AG20443 (cell line): ENCODE data around the gene NDUFS7.
"Not testable (repeated sequence)": the region's sequence is repeated elsewhere in the genome, so short reads cannot be mapped to it uniquely, and the experiment has no call there.

ENCODE experiments used
- DNase-seq: peaks from one replicate; pipeline ENCODE4 v3.0.0; 2012; ENCODE audit warnings: low spot score, mixed read lengths

NDUFS7 gene

DNA sequence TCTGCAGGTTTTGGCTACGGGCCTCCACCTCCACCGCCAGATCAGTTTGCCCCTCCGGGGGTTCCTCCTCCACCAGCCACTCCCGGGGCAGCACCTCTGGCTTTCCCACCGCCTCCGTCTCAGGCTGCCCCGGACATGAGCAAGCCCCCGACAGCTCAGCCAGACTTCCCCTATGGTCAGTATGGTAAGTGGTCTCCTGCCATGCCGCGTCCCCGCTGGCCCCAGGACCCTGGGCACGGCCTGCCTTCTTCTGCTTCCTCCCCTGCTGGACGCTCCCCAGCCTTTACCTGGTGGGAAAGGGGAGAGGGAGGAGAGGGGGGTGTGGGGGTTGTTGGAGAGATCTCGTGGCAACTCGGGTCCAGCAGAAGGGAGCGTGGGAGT lies 48.8 kb downstream of the NDUFS7 start:
- DNase-seq, result no peak

DNA sequence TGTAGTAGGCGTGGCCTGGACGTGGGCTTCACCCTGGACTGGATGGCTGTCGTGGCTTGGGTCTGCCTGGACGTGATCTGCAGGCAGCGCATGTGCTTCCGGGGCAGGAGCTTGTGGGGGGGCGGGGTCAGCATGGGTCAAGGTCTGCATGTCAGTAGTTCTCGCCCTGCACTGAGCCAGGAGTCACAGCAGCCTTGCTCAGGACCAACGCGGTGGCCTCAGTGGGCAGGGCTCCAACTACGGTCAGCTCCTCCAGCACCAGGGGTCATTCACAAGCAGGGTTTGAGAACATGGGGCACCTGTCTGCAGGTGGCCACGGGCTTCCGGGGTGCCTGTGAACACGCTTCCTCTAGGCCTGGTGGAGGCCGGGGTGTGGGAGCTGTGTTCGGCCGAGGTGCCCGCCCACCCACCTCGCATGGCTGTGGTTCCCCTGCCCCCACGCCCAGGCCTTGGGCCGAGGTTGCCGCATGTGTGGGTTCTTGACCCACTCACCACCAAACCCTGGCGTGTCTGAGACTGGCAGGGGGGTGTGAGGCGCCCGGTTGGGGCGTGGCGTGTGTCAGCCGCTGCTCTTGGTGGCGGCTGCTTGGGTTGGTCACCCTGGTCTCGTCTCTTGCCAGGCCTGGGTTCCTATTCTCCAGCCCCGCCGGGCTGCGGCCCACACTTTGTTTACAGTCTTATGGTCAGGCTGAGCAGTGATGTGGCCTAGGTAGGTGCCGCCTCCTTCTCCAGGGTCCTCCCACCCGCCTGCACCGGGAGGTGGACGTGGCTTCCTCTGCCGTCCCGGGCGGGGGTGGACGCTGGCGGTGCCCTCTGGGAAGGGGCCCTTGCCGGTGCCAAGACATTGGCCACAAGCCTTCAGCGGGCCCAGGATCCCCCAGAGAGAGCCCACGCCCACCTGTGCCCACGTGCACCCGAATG lies 49.7 kb downstream of the NDUFS7 start:
- DNase-seq, result no peak

GRCh38 chr19:1434040-1434366 lies 50.3 kb downstream of the NDUFS7 start:
- no peak for DNase-seq

- no peak for DNase-seq
These were observed 50.9 kb downstream of the NDUFS7 start for GRCh38 chr19:1434577-1435060.

GRCh38 chr19:1435378-1435989 lies 51.8 kb downstream of the NDUFS7 start:
- DNase-seq, result no peak

GRCh38 chr19:1437609-1438008 lies 53.9 kb downstream of the NDUFS7 start:
- DNase-seq, result no peak

DNA sequence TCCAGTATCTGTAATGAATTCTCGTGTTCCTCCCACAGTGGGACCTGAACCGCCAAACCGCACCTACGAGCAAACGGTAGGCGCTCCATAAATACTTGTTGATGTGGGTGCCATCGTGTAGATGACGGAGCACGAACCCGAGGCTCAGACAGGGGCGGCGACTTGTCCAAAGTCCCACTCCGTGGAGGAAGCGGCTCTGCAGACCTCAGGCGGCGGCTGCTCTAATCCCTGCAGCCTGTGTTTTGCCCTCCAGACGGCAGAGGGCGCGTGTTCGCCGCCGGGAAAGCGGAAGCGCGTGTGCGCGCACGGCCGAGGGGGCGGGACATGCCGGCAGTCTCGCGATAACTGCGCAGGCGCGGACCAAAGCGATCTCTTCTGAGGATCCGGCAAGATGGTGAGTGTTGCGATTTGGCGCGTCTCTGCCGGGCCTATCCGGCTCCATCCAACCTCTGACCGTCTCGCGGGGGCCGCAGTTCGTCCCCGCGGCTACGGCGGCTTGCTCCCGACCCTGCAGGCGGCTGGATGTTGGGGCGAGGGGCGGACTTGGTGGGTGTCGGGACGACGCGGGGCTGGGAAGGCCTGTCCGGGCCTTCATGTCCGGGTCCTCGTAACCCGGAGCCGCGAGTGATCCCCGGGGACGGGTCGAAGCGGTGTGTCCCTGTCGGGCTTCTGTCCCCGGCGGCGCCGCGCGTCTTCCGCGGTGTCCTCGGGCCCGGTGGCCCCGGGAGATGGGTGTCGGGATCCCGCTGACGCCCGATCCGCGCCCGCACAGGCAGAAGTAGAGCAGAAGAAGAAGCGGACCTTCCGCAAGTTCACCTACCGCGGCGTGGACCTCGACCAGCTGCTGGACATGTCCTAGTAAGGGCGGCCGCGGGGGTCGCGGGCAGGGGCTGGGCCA lies 54.6 kb downstream of the NDUFS7 start, which contains the start of gene RPS15:
RPS15 (plus strand) TSS at position 362 of the 898 bp plus-strand sequence; CDS start at position 392, 30 bp downstream.
- DNase-seq, result peak; percentile 99

- DNase-seq, result no peak
These were observed 55.2 kb downstream of the NDUFS7 start for GRCh38 chr19:1438933-1439354.

GRCh38 chr19:1439525-1440417 lies 56.1 kb downstream of the NDUFS7 start:
- not testable (repeated sequence) for DNase-seq

- DNase-seq, result no peak
These were observed 56.7 kb downstream of the NDUFS7 start for GRCh38 chr19:1440418-1440801.

- DNase-seq, result no peak
These were observed 57.3 kb downstream of the NDUFS7 start for GRCh38 chr19:1441022-1441426.

GRCh38 chr19:1441677-1442438 lies 58.2 kb downstream of the NDUFS7 start:
- DNase-seq, result no peak
